Tibial nerve (tissue), 4 donors: Measurements from ENCODE around the gene ZNF185.

ENCODE experiments used
- EP300 ChIP-seq, 2 donors: sonication (generic); formaldehyde crosslinking; IDR thresholded peaks; one replicate each; pipeline ENCODE4 v1.6.1; 2017; ENCODE audit warnings: antibody characterized with exemption in 2 of 2, mild to moderate bottlenecking in 1 of 2
- POLR2A ChIP-seq, 2 donors: fragments of 450-650 bp; IDR thresholded peaks; one replicate each; pipeline ENCODE4 v1.6.1; 2017; ENCODE audit warnings: antibody characterized with exemption in 2 of 2, mild to moderate bottlenecking in 2 of 2, moderate library complexity in 2 of 2
- TF ChIP-seq, protein P1 (sequence below), 5 experiments: fragments of 200-600 bp in 3 of 5; fragments of 450-650 bp in 2 of 5; sonication (generic) in 3 of 5; IDR thresholded peaks; one replicate each; pipeline ENCODE4 v1.5.1; 2016 to 2019; ENCODE audit warnings: antibody characterized with exemption in 5 of 5, mild to moderate bottlenecking in 3 of 5, moderate library complexity in 2 of 5

DNA sequence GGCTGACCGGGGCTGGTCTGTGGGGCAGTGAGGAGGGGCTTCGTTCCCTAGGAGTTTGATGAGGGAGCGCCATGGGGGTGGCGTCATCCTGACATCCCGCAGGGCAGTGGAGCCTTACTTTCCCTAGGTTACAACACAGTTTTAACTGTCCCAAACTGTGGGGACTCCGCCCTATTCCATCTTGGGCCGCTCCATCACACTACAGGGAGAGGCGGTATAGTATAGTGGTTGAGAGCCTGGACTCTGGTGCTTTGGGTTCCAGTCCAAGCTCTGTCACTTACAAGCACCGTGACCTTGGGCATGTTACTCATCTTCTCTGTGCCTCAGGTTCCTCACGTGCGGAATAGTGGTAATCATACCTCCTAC lies 44.2 kb downstream of the ZNF185 start:
- TF ChIP-seq, protein P1, sequence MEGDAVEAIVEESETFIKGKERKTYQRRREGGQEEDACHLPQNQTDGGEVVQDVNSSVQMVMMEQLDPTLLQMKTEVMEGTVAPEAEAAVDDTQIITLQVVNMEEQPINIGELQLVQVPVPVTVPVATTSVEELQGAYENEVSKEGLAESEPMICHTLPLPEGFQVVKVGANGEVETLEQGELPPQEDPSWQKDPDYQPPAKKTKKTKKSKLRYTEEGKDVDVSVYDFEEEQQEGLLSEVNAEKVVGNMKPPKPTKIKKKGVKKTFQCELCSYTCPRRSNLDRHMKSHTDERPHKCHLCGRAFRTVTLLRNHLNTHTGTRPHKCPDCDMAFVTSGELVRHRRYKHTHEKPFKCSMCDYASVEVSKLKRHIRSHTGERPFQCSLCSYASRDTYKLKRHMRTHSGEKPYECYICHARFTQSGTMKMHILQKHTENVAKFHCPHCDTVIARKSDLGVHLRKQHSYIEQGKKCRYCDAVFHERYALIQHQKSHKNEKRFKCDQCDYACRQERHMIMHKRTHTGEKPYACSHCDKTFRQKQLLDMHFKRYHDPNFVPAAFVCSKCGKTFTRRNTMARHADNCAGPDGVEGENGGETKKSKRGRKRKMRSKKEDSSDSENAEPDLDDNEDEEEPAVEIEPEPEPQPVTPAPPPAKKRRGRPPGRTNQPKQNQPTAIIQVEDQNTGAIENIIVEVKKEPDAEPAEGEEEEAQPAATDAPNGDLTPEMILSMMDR (IDR thresholded peaks at IDR 0.05) = no peak
- no peak for TF ChIP-seq POLR2A (IDR thresholded peaks at IDR 0.05)
- no peak for TF ChIP-seq EP300 (IDR thresholded peaks at IDR 0.05)
